Lower leg skin (tissue), 4 donors: Measurements from ENCODE around the gene LINGO3. TPM values are rescaled to one million over a fixed set of nuclear protein-coding genes. Genes with fewer than 3 reads are reported as not detected.

ENCODE experiments used
- DNase-seq, 2 donors: peaks; one replicate each; pipeline ENCODE4 v3.0.0-alpha.2; 2019; ENCODE audit warnings: low spot score in 2 of 2
- H3K4me3 ChIP-seq: fragments of 200-600 bp; sonication (generic); 2 replicates; pipeline ENCODE4 v1.5.1; 2017; ENCODE audit warnings: mild to moderate bottlenecking, low read depth; ENCODE audit not compliant: poor library complexity, severe bottlenecking
- CTCF ChIP-seq, 3 donors: fragments of 450-650 bp; IDR thresholded peaks; one replicate each; pipeline ENCODE4 v1.5.1; 2016; ENCODE audit warnings: antibody characterized with exemption in 3 of 3, mild to moderate bottlenecking in 3 of 3, moderate library complexity in 2 of 3
- POLR2A ChIP-seq, 2 donors: fragments of 450-650 bp; IDR thresholded peaks; one replicate each; pipeline ENCODE4 v1.6.1; 2016 to 2017; ENCODE audit warnings: antibody characterized with exemption in 2 of 2, mild to moderate bottlenecking in 1 of 2, moderate library complexity in 1 of 2
- WGBS, 2 donors: methylation state at CpG; one replicate each; pipeline ENCODE4 v1.1.5; 2018; 5-methylcytosine and 5-hydroxymethylcytosine counted together
- intact Hi-C: fragments of 100-400 bp; cut with DNase I; formaldehyde crosslinking; loops from one replicate; pipeline ENCODE4 v1.15.0; 2023; ENCODE audit warnings: low total_unique reads
- total RNA-seq, 4 donors: library from RNA; depleted of rRNA; stranded (reverse); fragments of >200 nt; gene quantifications; one replicate each; pipeline ENCODE4 v1.1.0, GENCODE V29; 2016

LINGO3 gene
- total RNA-seq, 4 donors from 2014 or later, result 0.26 TPM; not detected in 3

- WGBS, 2 donors, result 44 to 51% methylated on average over 12 of the region's 12 CpGs
Observed at GRCh38 chr19:2320049-2320448, 12.1 kb upstream of the LINGO3 start.

GRCh38 chr19:2319551-2319950 is 11.6 kb upstream of the LINGO3 start:
- 87 to 89% methylated on average over 19 of the region's 20 CpGs for WGBS, 2 donors
- intact Hi-C loops, result no loop called here
- no peak overlapping the region for H3K4me3 ChIP-seq
- TF ChIP-seq CTCF (IDR thresholded peaks at IDR 0.05) (no peak), POLR2A (IDR thresholded peaks at IDR 0.05) (no peak)
- DNase-seq, result no peak

More at GRCh38 chr19:2320049-2320448, 12.1 kb upstream of the LINGO3 start:
- DNase-seq, result no peak
- TF ChIP-seq POLR2A (IDR thresholded peaks at IDR 0.05), result no peak
- TF ChIP-seq CTCF (IDR thresholded peaks at IDR 0.05), result no peak
- intact Hi-C loops, result no loop called here
- H3K4me3 ChIP-seq, result no peak overlapping the region

- intact Hi-C loops, result no loop called here
- WGBS, 2 donors, result 88 to 92% methylated on average over 6 of the region's 6 CpGs
Observed at GRCh38 chr19:2318923-2319322, 11.0 kb upstream of the LINGO3 start.

GRCh38 chr19:2317756-2318155 is 9.8 kb upstream of the LINGO3 start:
- no peak overlapping the region for H3K4me3 ChIP-seq
- no peak for TF ChIP-seq CTCF (IDR thresholded peaks at IDR 0.05)
- TF ChIP-seq POLR2A (IDR thresholded peaks at IDR 0.05), result no peak
- intact Hi-C loops, result no loop called here
- 64 to 70% methylated on average over 10 to 18 of the region's 25 CpGs for WGBS, 2 donors
- no peak for DNase-seq

More at GRCh38 chr19:2318923-2319322, 11.0 kb upstream of the LINGO3 start:
- TF ChIP-seq CTCF (IDR thresholded peaks at IDR 0.05) (no peak), POLR2A (IDR thresholded peaks at IDR 0.05) (no peak)
- H3K4me3 ChIP-seq, result no peak overlapping the region
- no peak for DNase-seq

- TF ChIP-seq POLR2A (IDR thresholded peaks at IDR 0.05) (no peak), CTCF (IDR thresholded peaks at IDR 0.05) (no peak)
- WGBS, 2 donors, result 91 to 92% methylated on average over 13 of the region's 13 CpGs
- DNase-seq, result no peak
- H3K4me3 ChIP-seq, result no peak overlapping the region
- intact Hi-C loops, result no loop called here
Observed at GRCh38 chr19:2317300-2317699, 9.3 kb upstream of the LINGO3 start.

- WGBS, 2 donors, result 45 to 50% methylated on average over 22 of the region's 22 CpGs
- intact Hi-C loops, result no loop called here
- H3K4me3 ChIP-seq, result no peak overlapping the region
- TF ChIP-seq POLR2A (IDR thresholded peaks at IDR 0.05), result no peak
- TF ChIP-seq CTCF (IDR thresholded peaks at IDR 0.05), result peak in 1 of 3 donors; percentile 20
- peak in 1 of 2 donors; percentile 41 for DNase-seq
Observed at GRCh38 chr19:2315818-2316353, 7.9 kb upstream of the LINGO3 start.
